ENCODE data around the gene RHOBTB3.

- no peak for TF ChIP-seq CTCF (IDR thresholded peaks at IDR 0.05)
- no peak for TF ChIP-seq POLR2AphosphoS5 (IDR thresholded peaks at IDR 0.05; ENCODE audit: low read depth, low read length)
- no peak for TF ChIP-seq TCF7L2 (IDR thresholded peaks at IDR 0.05; ENCODE audit: low read depth, low read length)
- TF ChIP-seq REST (IDR thresholded peaks at IDR 0.05; ENCODE audit: insufficient read depth in 1 of 2, low read depth in 2 of 2, low read length in 1 of 2): no peak
These were observed 63.0 kb downstream of the RHOBTB3 start for GRCh38 chr5:95794070-95794516.

Measured in Panc1 (cell line).